DOHH2 (cell line): Measurements from ENCODE around the gene VSIG4.

Experiments
- H3F3A ChIP-seq: fragments of 200-600 bp; sonication (generic), shearing (Covaris generic); 2 replicates; pipeline ENCODE4 v1.6.0; 2016; ENCODE audit warnings: antibody characterized with exemption, mild to moderate bottlenecking; ENCODE audit not compliant: control insufficient read depth, insufficient read depth
- H3K27ac ChIP-seq: fragments of 200-600 bp; sonication (generic); 2 replicates; pipeline ENCODE4 v1.5.1; 2014; ENCODE audit warnings: low read depth, mild to moderate bottlenecking, low read length, moderate library complexity
- H3K27me3 ChIP-seq: fragments of 200-600 bp; sonication (generic); 2 replicates; pipeline ENCODE4 v1.6.1; 2014; ENCODE audit warnings: mild to moderate bottlenecking, low read length, mixed read lengths; ENCODE audit not compliant: control insufficient read depth
- H3K36me3 ChIP-seq: fragments of 200-600 bp; sonication (generic); 2 replicates; pipeline ENCODE4 v1.6.1; 2014; ENCODE audit warnings: mild to moderate bottlenecking, low read length, moderate library complexity, mixed read lengths; ENCODE audit not compliant: control insufficient read depth
- H3K4me1 ChIP-seq: fragments of 200-600 bp; sonication (generic); 2 replicates; pipeline ENCODE4 v1.6.1; 2014; ENCODE audit warnings: mild to moderate bottlenecking, low read length, mixed read lengths; ENCODE audit not compliant: control insufficient read depth
- H3K4me2 ChIP-seq: fragments of 200-600 bp; sonication (generic); 2 replicates; pipeline ENCODE4 v1.6.0; 2014; ENCODE audit warnings: mild to moderate bottlenecking, low read length, moderate library complexity
- H3K4me3 ChIP-seq: fragments of 200-600 bp; sonication (generic); 2 replicates; pipeline ENCODE4 v1.5.1; 2014; ENCODE audit warnings: mild to moderate bottlenecking, low read length, mixed read lengths
- H3K79me2 ChIP-seq: fragments of 200-600 bp; sonication (generic); 2 replicates; pipeline ENCODE4 v1.6.1; 2014; ENCODE audit warnings: mild to moderate bottlenecking, low read length, mixed read lengths; ENCODE audit not compliant: control insufficient read depth
- H3K9me2 ChIP-seq: fragments of 200-600 bp; sonication (generic); replicated peaks from 2 replicates; pipeline ENCODE4 v1.6.1; 2014; ENCODE audit warnings: mild to moderate bottlenecking, low read length, mixed read lengths; ENCODE audit not compliant: control insufficient read depth
- H3K9me3 ChIP-seq: fragments of 200-600 bp; sonication (generic); 2 replicates; pipeline ENCODE4 v1.6.1; 2014; ENCODE audit warnings: antibody characterized with exemption, low read length, mixed read lengths; ENCODE audit not compliant: control insufficient read depth, insufficient read depth
- H4K20me1 ChIP-seq: fragments of 200-600 bp; sonication (generic); 2 replicates; pipeline ENCODE4 v1.6.0; 2014; ENCODE audit warnings: low read depth, mild to moderate bottlenecking, antibody characterized with exemption, low read length, moderate library complexity; ENCODE audit not compliant: control insufficient read depth, insufficient read depth
- CTCF ChIP-seq: fragments of 200-600 bp; sonication (generic); IDR thresholded peaks from one replicate; pipeline ENCODE4 v1.5.1; 2014; ENCODE audit warnings: antibody characterized with exemption, mild to moderate bottlenecking, low read depth, low read length; ENCODE audit not compliant: poor library complexity, severe bottlenecking
- EZH2phosphoT487 ChIP-seq: fragments of 200-600 bp; sonication (generic); IDR thresholded peaks from 2 replicates; pipeline ENCODE4 v1.6.1; 2017; ENCODE audit warnings: borderline replicate concordance, mild to moderate bottlenecking, antibody characterized with exemption, low read length, moderate library complexity, mixed read lengths

Gene VSIG4

DNA sequence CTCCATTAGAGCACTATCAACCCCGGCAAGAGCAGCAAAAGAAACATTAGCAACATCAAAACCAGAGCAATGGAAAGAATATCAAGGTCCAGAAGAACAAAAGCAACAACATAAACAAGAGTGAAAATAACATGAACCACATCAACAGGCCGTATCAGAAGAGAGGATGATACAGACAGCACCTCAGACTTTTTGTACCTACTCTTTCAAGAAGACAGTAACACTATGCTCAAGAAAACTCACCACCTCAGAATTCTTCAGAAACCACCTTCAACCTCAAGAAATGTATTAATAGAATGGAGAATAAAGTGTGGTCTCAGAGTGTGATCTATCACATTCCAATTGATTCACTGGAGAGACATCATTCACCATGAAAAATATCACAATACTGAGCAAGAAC, 46.5 kb downstream of the VSIG4 start:
- no peaks in the 10 kb centered on the region for H3K79me2 ChIP-seq
- no peaks in the 10 kb centered on the region for H3K36me3 ChIP-seq
- H3K27me3 ChIP-seq: no peaks in the 10 kb centered on the region
- H3K4me2 ChIP-seq: no peak overlapping the region
- no peak overlapping the region for H3K27ac ChIP-seq
- no peaks in the 10 kb centered on the region for H3K9me3 ChIP-seq
- TF ChIP-seq CTCF: no peak
- TF ChIP-seq EZH2phosphoT487: no peak
- no peaks in the 10 kb centered on the region for H4K20me1 ChIP-seq
- H3K4me3 ChIP-seq: no peak overlapping the region
- H3F3A ChIP-seq: no peaks in the 10 kb centered on the region
- H3K9me2 ChIP-seq: no peaks in the 10 kb centered on the region
- H3K4me1 ChIP-seq: no peaks in the 10 kb centered on the region

DNA sequence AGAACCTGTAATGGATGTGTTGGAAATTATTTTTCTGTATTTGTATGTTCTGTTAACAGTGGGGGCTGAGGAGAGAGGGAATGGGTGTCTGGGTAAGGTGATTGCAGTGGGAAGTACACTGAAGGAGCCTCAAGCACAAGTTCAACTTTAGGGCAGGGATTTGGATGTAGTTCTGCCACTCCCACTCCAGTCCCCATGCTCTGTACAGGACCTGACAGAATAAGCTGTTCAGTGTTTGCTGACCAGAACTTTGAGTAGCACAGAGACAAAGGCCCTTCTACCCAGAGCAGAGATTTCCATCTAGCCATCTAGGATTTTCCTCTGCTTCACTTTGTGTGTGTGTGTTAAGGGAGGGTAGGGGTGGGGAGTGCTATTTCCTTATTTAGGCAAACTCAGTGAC, 49.2 kb downstream of the VSIG4 start:
- Histone ChIP-seq H4K20me1 (no peaks in the 10 kb centered on the region), H3K4me2 (no peak overlapping the region), H3K27me3 (no peaks in the 10 kb centered on the region), H3K27ac (no peak overlapping the region), H3K9me2 (no peaks in the 10 kb centered on the region), H3F3A (no peaks in the 10 kb centered on the region), H3K9me3 (no peaks in the 10 kb centered on the region), H3K4me3 (no peak overlapping the region), H3K36me3 (no peaks in the 10 kb centered on the region), H3K4me1 (peaks cover 13% of the 10 kb centered on the region), H3K79me2 (no peaks in the 10 kb centered on the region)
- TF ChIP-seq CTCF (no peak), EZH2phosphoT487 (no peak)

DNA sequence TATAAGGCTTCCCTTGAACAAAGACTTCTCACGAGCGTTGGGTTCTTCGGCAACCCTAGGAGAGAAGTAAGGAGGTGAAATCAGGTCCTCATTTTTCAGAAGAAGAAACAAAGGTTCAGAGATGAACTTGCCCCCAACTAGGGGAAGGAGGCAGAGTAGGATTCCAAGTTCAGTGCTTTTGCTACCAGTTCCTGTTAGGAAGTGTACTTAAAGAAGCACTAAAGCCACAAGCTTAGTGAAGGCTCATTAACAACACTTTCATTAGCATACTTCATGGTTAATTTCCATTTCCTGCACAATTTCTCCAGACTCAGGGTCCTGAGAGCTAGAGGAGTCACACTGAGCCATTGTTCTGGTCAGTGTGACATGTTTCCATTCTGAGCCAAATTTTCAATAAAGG, 52.1 kb downstream of the VSIG4 start:
- Histone ChIP-seq H3K9me2 (no peaks in the 10 kb centered on the region), H3F3A (no peaks in the 10 kb centered on the region), H3K4me1 (peaks cover 13% of the 10 kb centered on the region), H3K4me2 (no peak overlapping the region; the same call in 1 of the 2 replicates), H3K79me2 (no peaks in the 10 kb centered on the region), H3K9me3 (no peaks in the 10 kb centered on the region), H4K20me1 (no peaks in the 10 kb centered on the region), H3K36me3 (no peaks in the 10 kb centered on the region), H3K27ac (no peak overlapping the region), H3K27me3 (no peaks in the 10 kb centered on the region), H3K4me3 (no peak overlapping the region)
- TF ChIP-seq EZH2phosphoT487 (no peak), CTCF (no peak)
